K562 (cell line): ENCODE results near the gene KCNE2. TPM values are rescaled to one million over a fixed set of nuclear protein-coding genes. Genes with fewer than 3 reads are reported as not detected.
A peak's percentile ranks its signal among the peaks of the same experiment; 100 is the strongest.
"Not testable (repeated sequence)": the region's sequence is repeated elsewhere in the genome, so short reads cannot be mapped to it uniquely, and the experiment has no call there.

Source experiments
- ATAC-seq: fragments of 200-7000 bp; cut with Tn5 transposase; 3 replicates; pipeline ENCODE4 v1.9.1; 2020; ENCODE audit warnings: moderate library complexity
- BruUV-seq: library from RNA; stranded (reverse); fragments of 400-500 nt; replicated peaks from 2 replicates; lab custom pipeline; 2021; lab: Mats Ljungman, UMichigan
- CTCF ChIA-PET: fragments of 300-600 bp; formaldehyde crosslinking; extraction: SDS; loops from one replicate; lab custom pipeline; 2021; ENCODE audit warnings: low intra/inter-chr PET ratio; lab: Yijun Ruan, JAX
- POLR2A ChIA-PET: fragments of 300-600, 350-650 bp; sonication (Branson Sonifier 250); formaldehyde crosslinking; extraction: SDS; loops from one replicate; lab custom pipeline; 2021; ENCODE audit warnings: antibody characterized with exemption, inconsistent platforms; lab: Yijun Ruan, JAX
- DNase-seq, 4 experiments: peaks; one replicate each; pipeline versions ENCODE4 v3.0.0 to v3.0.0-alpha.2; 2011 to 2018; ENCODE audit warnings: low spot score in 3 of 4, mixed read lengths in 3 of 4; ENCODE audit errors: extremely low read depth in 1 of 4
- FAIRE-seq: peaks from 2 replicates; lab custom pipeline; 2011; peaks lifted over from hg19 to GRCh38; lab: Jason Lieb, UNC
- H2AFZ ChIP-seq: 2 replicates; pipeline ENCODE4 v1.6.0; 2011; ENCODE audit warnings: low read depth, low read length, control low read depth, inconsistent platforms
- H3K27ac ChIP-seq: fragments of 200-600 bp; 3 replicates; pipeline ENCODE4 v1.8.0; 2011; ENCODE audit warnings: low read depth, mild to moderate bottlenecking, control low read depth, inconsistent platforms, low read length, moderate library complexity, mixed read lengths; ENCODE audit errors: extremely low read depth
- H3K27me3 ChIP-seq, 2 experiments: fragments of 300-600 bp in 1 of 2; 2 replicates in 1 of 2; 3 replicates in 1 of 2; pipeline versions ENCODE4 v1.6.0 to v1.8.0; 2011; ENCODE audit warnings: inconsistent platforms in 2 of 2, low read length in 2 of 2, mild to moderate bottlenecking in 1 of 2, mixed read lengths in 1 of 2, moderate library complexity in 1 of 2; ENCODE audit not compliant: control insufficient read depth in 2 of 2, insufficient read depth in 2 of 2
- H3K36me3 ChIP-seq: fragments of 300-600 bp; 3 replicates; pipeline ENCODE4 v1.8.0; 2011; ENCODE audit warnings: mild to moderate bottlenecking, low read length, inconsistent platforms; ENCODE audit not compliant: control insufficient read depth, insufficient read depth
- H3K4me1 ChIP-seq, 2 experiments: fragments of 200-600 bp in 1 of 2; replicated peaks in 1 of 2; 2 replicates in 1 of 2; 3 replicates in 1 of 2; pipeline versions ENCODE4 v1.5.1 to v1.8.0; 2011; ENCODE audit warnings: inconsistent platforms in 2 of 2, low read length in 2 of 2, mild to moderate bottlenecking in 1 of 2, mixed read lengths in 1 of 2, moderate library complexity in 1 of 2; ENCODE audit not compliant: control insufficient read depth in 2 of 2, insufficient read depth in 2 of 2
- H3K4me2 ChIP-seq: 2 replicates; pipeline ENCODE4 v1.6.1; 2011; ENCODE audit warnings: low read length, control low read depth, inconsistent platforms, mixed read lengths; ENCODE audit not compliant: insufficient read depth
- H3K4me3 ChIP-seq: fragments of 200-600 bp; sonication (generic), shearing (Covaris generic); 2 replicates; pipeline ENCODE4 v1.5.1; 2016; ENCODE audit warnings: control low read depth, inconsistent platforms
- H3K79me2 ChIP-seq: fragments of 200-600 bp; 3 replicates; pipeline ENCODE4 v1.8.0; 2011; ENCODE audit warnings: low read length, inconsistent platforms; ENCODE audit not compliant: control insufficient read depth, insufficient read depth
- H3K9ac ChIP-seq, 2 experiments: 2 replicates each; pipeline versions ENCODE4 v1.6.0 to v1.6.1; 2011; ENCODE audit warnings: low read depth in 2 of 2, low read length in 2 of 2, control low read depth in 1 of 2, inconsistent platforms in 1 of 2, mild to moderate bottlenecking in 1 of 2, mixed read lengths in 1 of 2; ENCODE audit not compliant: insufficient read depth in 1 of 2
- H3K9me1 ChIP-seq: one replicate; pipeline ENCODE4 v1.6.0; 2011; ENCODE audit warnings: inconsistent platforms, mild to moderate bottlenecking, low read length, moderate library complexity; ENCODE audit not compliant: control insufficient read depth, insufficient read depth
- H3K9me3 ChIP-seq: replicated peaks from 2 replicates; pipeline ENCODE4 v1.5.1; 2011; ENCODE audit warnings: low read depth, low read length, inconsistent platforms; ENCODE audit not compliant: control insufficient read depth, insufficient read depth
- H4K20me1 ChIP-seq: replicated peaks from 2 replicates; pipeline ENCODE4 v1.6.1; 2011; ENCODE audit warnings: low read length, inconsistent platforms, mixed read lengths; ENCODE audit not compliant: control insufficient read depth, insufficient read depth
- WGBS: fragments of 100-300 bp; shearing (Covaris generic); methylation state at CpG from one replicate; pipeline ENCODE4 v1.1.6; 2016; ENCODE audit warnings: low coverage, mixed read lengths; ENCODE audit not compliant: insufficient coverage; ENCODE audit errors: missing lambda C conversion rate; 5-methylcytosine and 5-hydroxymethylcytosine counted together
- in situ Hi-C: fragments of 300-500 bp; cut with MboI; formaldehyde crosslinking; loops from 4 replicates; pipeline ENCODE4 v1.15.0; 2018; ENCODE audit warnings: inconsistent platforms, mixed read lengths
- intact Hi-C: fragments of 100-400 bp; cut with micrococcal nuclease; formaldehyde crosslinking; loops from 2 replicates; pipeline ENCODE4 v1.14.2; 2022
- polyA plus RNA-seq, 8 experiments: library from polyadenylated mRNA; depleted of rRNA in 4 of 8; stranded (reverse) in 5 of 8; unstranded in 3 of 8; fragments of >200 nt; fragmentation: Nextera tagmentation in 2 of 8; fragmentation: Illumina TruSeq in 1 of 8; extraction: Ambion mirVana in 2 of 8; extraction: Trizol in 1 of 8; gene quantifications; 2 replicates each; pipeline versions ENCODE4 v1.2.1 to v1.2.3, GENCODE V29; 2011 to 2014; ENCODE audit warnings: inconsistent platforms in 1 of 8, missing spikeins in 1 of 8
- total RNA-seq, 7 experiments: library from RNA; depleted of rRNA in 6 of 7; stranded (reverse); fragments of >200 nt in 6 of 7; fragmentation: Illumina TruSeq in 2 of 7; extraction: Trizol in 2 of 7; gene quantifications; 2 replicates each; pipeline versions ENCODE4 v1.2.1 to v1.2.3, GENCODE V29; 2011 to 2021; ENCODE audit warnings: low replicate concordance in 1 of 7

Gene KCNE2
- total and polyA plus RNA-seq, 9 of the 15 experiments (the other 6 are each of a cell fraction or from before 2014, with no cell fraction given), result not detected

- H3K4me2 ChIP-seq, BruUV-seq, H2AFZ ChIP-seq, H3K79me2 ChIP-seq, H3K9me3 ChIP-seq, H3K9me1 ChIP-seq, H3K27ac ChIP-seq, intact Hi-C loops, POLR2A ChIA-PET, H3K4me1 ChIP-seq, H3K9ac ChIP-seq, H3K4me3 ChIP-seq, H4K20me1 ChIP-seq, CTCF ChIA-PET, H3K27me3 ChIP-seq, H3K36me3 ChIP-seq, DNase-seq: not testable (repeated sequence)
- FAIRE-seq, result peak; percentile 80
- WGBS, result no CpG with 5 or more reads among the region's 14 CpGs
- in situ Hi-C loops, result loop anchor here (25.0 kb wide), 1 partner anchor 253 kb away; no protein-coding TSS in a partner anchor
- ATAC-seq, result peak; percentile 72
Observed at GRCh38 chr21:34383724-34384415, 20.1 kb downstream of the KCNE2 start.

- H3K4me3 ChIP-seq, FAIRE-seq, H4K20me1 ChIP-seq, H3K9ac ChIP-seq, CTCF ChIA-PET, H3K79me2 ChIP-seq, BruUV-seq, intact Hi-C loops, H3K36me3 ChIP-seq, H3K27ac ChIP-seq, H3K9me3 ChIP-seq, H2AFZ ChIP-seq, H3K4me1 ChIP-seq, H3K4me2 ChIP-seq, POLR2A ChIA-PET, H3K27me3 ChIP-seq, H3K9me1 ChIP-seq, DNase-seq, in situ Hi-C loops, ATAC-seq: not testable (repeated sequence)
- no CpG with 5 or more reads among the region's 5 CpGs for WGBS
Observed at GRCh38 chr21:34400522-34400921, 36.7 kb downstream of the KCNE2 start.

GRCh38 chr21:34404742-34405141, 40.9 kb downstream of the KCNE2 start:
- H3K36me3 ChIP-seq, H3K4me2 ChIP-seq, H4K20me1 ChIP-seq, H3K27ac ChIP-seq, H2AFZ ChIP-seq, H3K4me1 ChIP-seq, intact Hi-C loops, H3K27me3 ChIP-seq, BruUV-seq, H3K9me1 ChIP-seq, POLR2A ChIA-PET, H3K79me2 ChIP-seq, H3K9ac ChIP-seq, in situ Hi-C loops, H3K9me3 ChIP-seq, H3K4me3 ChIP-seq, DNase-seq, CTCF ChIA-PET: not testable (repeated sequence)
- WGBS, result no CpG with 5 or more reads among the region's 5 CpGs
- peak; percentile 77 for FAIRE-seq
- ATAC-seq, result peak; percentile 79

- ATAC-seq, in situ Hi-C loops, H3K4me2 ChIP-seq, H3K9me3 ChIP-seq, H3K36me3 ChIP-seq, intact Hi-C loops, H2AFZ ChIP-seq, BruUV-seq, H3K9me1 ChIP-seq, H3K27ac ChIP-seq, H3K79me2 ChIP-seq, DNase-seq, POLR2A ChIA-PET, CTCF ChIA-PET, H3K4me3 ChIP-seq, H3K9ac ChIP-seq, H4K20me1 ChIP-seq, FAIRE-seq, H3K27me3 ChIP-seq, H3K4me1 ChIP-seq: not testable (repeated sequence)
- no CpG with 5 or more reads among the region's 2 CpGs for WGBS
Observed at GRCh38 chr21:34405686-34406085, 41.9 kb downstream of the KCNE2 start.
